ENCODE results near the gene SH3RF3.

Gene SH3RF3

GRCh38 chr2:109137616-109138015, 8.6 kb downstream of the SH3RF3 start:
- no peak for DNase-seq

- peak in 1 of 58 donors; percentile 19 for DNase-seq
Measured at GRCh38 chr2:109138449-109138848, 9.4 kb downstream of the SH3RF3 start.

- no peak for DNase-seq
Measured at GRCh38 chr2:109139002-109139401, 10.0 kb downstream of the SH3RF3 start.

- DNase-seq: no peak
Measured at GRCh38 chr2:109139865-109140396, 10.9 kb downstream of the SH3RF3 start.

GRCh38 chr2:109141006-109141600, 12.1 kb downstream of the SH3RF3 start:
- no peak for DNase-seq

- no peak for DNase-seq
Measured at GRCh38 chr2:109141727-109142283, 12.8 kb downstream of the SH3RF3 start.

- DNase-seq: no peak
Measured at GRCh38 chr2:109142416-109143210, 13.6 kb downstream of the SH3RF3 start.

- no peak for DNase-seq
Measured at GRCh38 chr2:109143214-109144187, 14.5 kb downstream of the SH3RF3 start.

- DNase-seq: no peak
Measured at GRCh38 chr2:109144271-109144670, 15.3 kb downstream of the SH3RF3 start.

- DNase-seq: no peak
Measured at GRCh38 chr2:109144721-109145120, 15.7 kb downstream of the SH3RF3 start.

GRCh38 chr2:109145286-109145685, 16.3 kb downstream of the SH3RF3 start:
- no peak for DNase-seq

GRCh38 chr2:109147405-109147804, 18.4 kb downstream of the SH3RF3 start:
- no peak for DNase-seq

GRCh38 chr2:109148117-109148746, 19.2 kb downstream of the SH3RF3 start:
- DNase-seq: no peak

GRCh38 chr2:109148991-109149645, 20.1 kb downstream of the SH3RF3 start:
- DNase-seq: no peak

GRCh38 chr2:109150559-109150958, 21.6 kb downstream of the SH3RF3 start:
- DNase-seq: no peak

- no peak for DNase-seq
Measured at GRCh38 chr2:109151519-109151918, 22.5 kb downstream of the SH3RF3 start.

- no peak for DNase-seq
Measured at GRCh38 chr2:109153005-109153784, 24.2 kb downstream of the SH3RF3 start.

GRCh38 chr2:109153807-109154206, 24.8 kb downstream of the SH3RF3 start:
- no peak for DNase-seq

GRCh38 chr2:109154226-109154625, 25.2 kb downstream of the SH3RF3 start:
- DNase-seq: no peak

All from anterior cingulate cortex (tissue), 58 donors.